Glutamatergic neuron (in vitro differentiated cells): ENCODE data around the gene CR1L. TPM values are rescaled to one million over a fixed set of nuclear protein-coding genes. Genes with fewer than 3 reads are reported as not detected.

Source experiments
- DNase-seq: peaks from one replicate; pipeline ENCODE4 v3.0.0; 2022
- H3K27ac Mint-ChIP-seq: one replicate; pipeline ENCODE4 v1.8.0; 2020; ENCODE audit warnings: mild to moderate bottlenecking, mixed read lengths, inconsistent platforms; ENCODE audit not compliant: unreplicated experiment
- H3K27me3 Mint-ChIP-seq: one replicate; pipeline ENCODE4 v1.8.0; 2020; ENCODE audit warnings: mild to moderate bottlenecking, moderate library complexity, mixed read lengths, inconsistent platforms; ENCODE audit not compliant: unreplicated experiment
- H3K36me3 Mint-ChIP-seq: one replicate; pipeline ENCODE4 v1.8.0; 2020; ENCODE audit warnings: mild to moderate bottlenecking, mixed read lengths, inconsistent platforms; ENCODE audit not compliant: unreplicated experiment
- H3K4me1 Mint-ChIP-seq: one replicate; pipeline ENCODE4 v1.8.0; 2020; ENCODE audit warnings: mild to moderate bottlenecking, low read depth, mixed read lengths, inconsistent platforms; ENCODE audit not compliant: unreplicated experiment
- H3K4me3 Mint-ChIP-seq: one replicate; pipeline ENCODE4 v1.8.0; 2020; ENCODE audit warnings: mild to moderate bottlenecking, mixed read lengths, inconsistent platforms; ENCODE audit not compliant: unreplicated experiment
- H3K9me3 Mint-ChIP-seq: one replicate; pipeline ENCODE4 v1.8.0; 2020; ENCODE audit warnings: mild to moderate bottlenecking, moderate library complexity, mixed read lengths, inconsistent platforms; ENCODE audit not compliant: unreplicated experiment
- total RNA-seq: library from RNA; stranded (reverse); fragmentation: NEBNext Ultra II Directional; extraction: Animal tissue kit (Norgen Biotek cat#: 25700); gene quantifications from one replicate; pipeline ENCODE4 v1.2.1, GENCODE V29; 2021; ENCODE audit not compliant: unreplicated experiment
- TF ChIP-seq, protein P1 (sequence below): fragments of 200-600 bp; sonication (generic); IDR thresholded peaks from one replicate; pipeline ENCODE4 v1.5.0; 2021; ENCODE audit not compliant: partially characterized antibody, unreplicated experiment

The CR1L gene
- total RNA-seq, 1 donor from 2014 or later, result not detected

DNA sequence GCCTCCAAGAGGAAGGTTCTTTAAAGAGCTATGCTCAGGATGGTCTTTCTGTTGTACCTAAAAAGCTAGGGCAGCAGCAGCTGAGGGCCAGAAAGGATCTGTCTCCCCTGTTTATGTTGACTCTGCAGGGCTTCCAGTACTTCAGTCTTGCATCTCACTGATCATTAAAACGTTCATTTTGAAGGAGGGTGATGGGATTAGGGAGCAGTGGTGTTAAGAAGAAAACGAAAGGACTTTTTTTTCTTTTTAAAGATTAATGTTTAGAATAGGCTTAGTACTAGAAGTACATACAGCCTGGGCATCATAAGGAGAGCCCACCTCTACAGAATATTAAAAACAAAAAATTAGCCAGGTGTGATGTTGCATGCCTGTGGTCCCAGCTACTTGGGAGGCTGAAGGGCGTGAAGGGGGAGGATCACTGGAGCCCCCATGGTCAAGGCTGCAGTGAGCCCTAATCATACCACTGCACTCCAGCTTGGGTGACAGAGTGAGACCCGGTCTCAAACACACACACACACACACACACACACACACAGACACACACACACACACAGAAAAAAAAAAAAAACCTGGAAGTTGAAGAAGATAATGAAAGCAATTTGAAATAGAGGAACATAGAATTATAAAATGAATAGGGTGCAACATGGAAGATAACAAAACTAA is 2.9 kb downstream of the CR1L start:
- Mint-ChIP-seq H3K9me3 (peaks cover 4% of the 10 kb centered on the region), H3K4me1 (peaks cover 6% of the 10 kb centered on the region), H3K36me3 (no peaks in the 10 kb centered on the region), H3K4me3 (no peak overlapping the region), H3K27me3 (peaks cover 3% of the 10 kb centered on the region), H3K27ac (no peak overlapping the region)
- DNase-seq, result no peak
- TF ChIP-seq, protein P1, sequence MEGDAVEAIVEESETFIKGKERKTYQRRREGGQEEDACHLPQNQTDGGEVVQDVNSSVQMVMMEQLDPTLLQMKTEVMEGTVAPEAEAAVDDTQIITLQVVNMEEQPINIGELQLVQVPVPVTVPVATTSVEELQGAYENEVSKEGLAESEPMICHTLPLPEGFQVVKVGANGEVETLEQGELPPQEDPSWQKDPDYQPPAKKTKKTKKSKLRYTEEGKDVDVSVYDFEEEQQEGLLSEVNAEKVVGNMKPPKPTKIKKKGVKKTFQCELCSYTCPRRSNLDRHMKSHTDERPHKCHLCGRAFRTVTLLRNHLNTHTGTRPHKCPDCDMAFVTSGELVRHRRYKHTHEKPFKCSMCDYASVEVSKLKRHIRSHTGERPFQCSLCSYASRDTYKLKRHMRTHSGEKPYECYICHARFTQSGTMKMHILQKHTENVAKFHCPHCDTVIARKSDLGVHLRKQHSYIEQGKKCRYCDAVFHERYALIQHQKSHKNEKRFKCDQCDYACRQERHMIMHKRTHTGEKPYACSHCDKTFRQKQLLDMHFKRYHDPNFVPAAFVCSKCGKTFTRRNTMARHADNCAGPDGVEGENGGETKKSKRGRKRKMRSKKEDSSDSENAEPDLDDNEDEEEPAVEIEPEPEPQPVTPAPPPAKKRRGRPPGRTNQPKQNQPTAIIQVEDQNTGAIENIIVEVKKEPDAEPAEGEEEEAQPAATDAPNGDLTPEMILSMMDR, result no peak

DNA sequence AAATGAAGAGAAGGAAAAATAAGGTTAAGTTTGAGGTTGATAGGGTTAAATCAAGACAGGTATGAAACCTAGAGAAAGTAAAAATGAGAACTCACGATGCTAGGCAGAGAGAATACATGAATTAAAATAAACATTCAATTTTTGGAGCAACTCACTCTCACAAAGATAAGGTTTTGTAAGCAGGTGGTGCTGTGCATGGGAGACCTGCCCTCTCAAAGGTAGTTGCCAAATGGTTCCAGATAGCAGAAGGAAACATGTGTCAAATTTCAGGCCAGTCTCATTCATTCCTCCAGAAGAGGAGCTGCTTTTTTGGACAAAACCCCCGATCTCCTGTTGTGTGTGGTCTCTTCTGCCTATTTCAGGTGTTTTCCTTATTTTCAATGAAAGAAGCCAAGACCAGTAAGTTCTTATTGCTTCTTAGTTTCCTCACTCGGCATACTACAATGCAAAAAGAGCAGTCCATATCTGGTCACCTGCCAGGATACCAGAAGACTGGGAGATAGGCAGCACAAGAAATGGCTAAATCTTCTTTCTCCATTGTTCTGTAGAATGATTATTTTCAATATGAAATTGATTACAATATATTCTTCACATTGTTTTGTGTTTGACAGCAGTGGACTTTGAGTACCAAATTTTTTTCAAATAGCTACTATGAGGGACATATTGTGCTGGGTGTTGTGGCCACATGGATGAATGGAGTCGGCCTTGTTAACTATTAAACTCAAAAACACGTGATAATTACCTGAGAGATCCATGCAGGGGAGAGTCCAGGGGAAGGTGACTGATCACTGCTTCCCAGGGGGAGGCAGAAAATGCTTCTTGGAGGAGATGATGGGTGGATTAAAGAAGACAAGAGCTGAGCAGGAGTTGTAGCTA is 3.6 kb downstream of the CR1L start:
- Mint-ChIP-seq H3K36me3 (no peaks in the 10 kb centered on the region), H3K27ac (no peak overlapping the region), H3K4me1 (peaks cover 6% of the 10 kb centered on the region), H3K27me3 (peaks cover 3% of the 10 kb centered on the region), H3K4me3 (no peak overlapping the region), H3K9me3 (peaks cover 4% of the 10 kb centered on the region)
- no peak for DNase-seq
- TF ChIP-seq, protein P1, result no peak

DNA sequence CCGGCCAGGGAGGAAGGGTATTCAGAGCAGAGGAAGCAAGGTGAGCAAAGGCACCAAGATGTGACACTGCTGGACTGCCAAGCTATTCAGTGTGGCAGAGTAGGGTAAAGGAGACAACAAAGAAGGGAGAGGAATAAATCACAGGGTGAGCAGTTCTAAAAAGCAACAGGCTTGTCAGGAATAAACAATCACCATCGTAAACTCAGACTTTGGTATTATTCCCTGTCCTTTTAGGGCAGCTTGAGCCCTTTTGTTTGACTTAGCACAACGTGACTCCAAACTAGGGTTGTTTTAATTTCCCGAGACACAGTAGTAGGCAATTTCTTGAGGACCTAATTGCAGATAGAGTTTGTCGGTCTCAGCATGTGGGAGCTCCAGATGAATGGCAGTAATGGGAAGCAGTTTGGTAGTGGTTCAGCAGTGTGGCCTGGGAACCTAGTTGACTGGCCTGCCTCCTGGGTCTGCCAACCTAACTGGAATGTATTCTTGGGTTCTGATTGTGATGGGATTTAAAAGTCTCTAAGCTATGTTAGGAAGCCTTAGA is 4.3 kb downstream of the CR1L start:
- H3K27ac Mint-ChIP-seq, result no peak overlapping the region
- H3K4me1 Mint-ChIP-seq, result peaks cover 6% of the 10 kb centered on the region

DNA sequence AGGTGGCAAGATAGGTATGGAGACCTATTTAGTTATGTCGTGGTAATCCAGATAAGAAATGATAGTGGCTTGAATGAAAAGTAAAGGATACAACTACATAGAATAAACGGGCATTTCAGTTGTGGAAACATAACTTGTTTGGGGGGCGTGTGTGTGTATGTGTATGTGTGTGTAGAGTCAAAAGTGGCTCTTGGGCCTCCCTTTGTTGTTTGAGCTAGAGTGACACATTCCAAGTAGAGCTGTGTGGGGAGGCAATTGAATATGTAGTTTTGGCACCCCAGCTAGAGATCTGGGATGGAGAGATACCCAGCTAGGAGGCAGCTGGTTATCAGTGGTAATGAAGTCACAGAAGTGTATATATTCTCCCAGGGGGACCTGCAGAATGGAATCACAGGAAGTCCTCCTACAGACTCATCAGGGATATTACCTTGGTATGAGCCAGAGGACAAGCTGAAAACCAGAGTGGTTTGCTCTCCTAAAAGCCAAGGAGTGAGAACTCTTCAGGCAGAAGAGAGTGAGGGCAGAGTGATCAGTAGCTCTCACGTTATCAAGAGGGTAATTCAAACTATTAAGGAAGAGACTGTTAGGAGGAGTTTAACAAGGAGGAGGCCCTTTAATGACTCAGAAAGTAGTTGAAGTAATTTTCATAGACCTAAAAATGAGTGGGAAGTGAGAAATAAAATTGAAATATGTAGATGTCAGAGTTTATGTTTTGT is 5.1 kb downstream of the CR1L start:
- H3K9me3 Mint-ChIP-seq, result peaks cover 4% of the 10 kb centered on the region
- TF ChIP-seq, protein P1, result no peak
- no peak overlapping the region for H3K27ac Mint-ChIP-seq
- peaks cover 3% of the 10 kb centered on the region for H3K27me3 Mint-ChIP-seq
- H3K4me3 Mint-ChIP-seq, result no peak overlapping the region
- no peak for DNase-seq
- H3K36me3 Mint-ChIP-seq, result no peaks in the 10 kb centered on the region
- H3K4me1 Mint-ChIP-seq, result peaks cover 4% of the 10 kb centered on the region

More for the DNA sequence above, 4.3 kb downstream of the CR1L start:
- H3K9me3 Mint-ChIP-seq, result peaks cover 4% of the 10 kb centered on the region
- TF ChIP-seq, protein P1, result no peak
- H3K4me3 Mint-ChIP-seq, result no peak overlapping the region
- H3K36me3 Mint-ChIP-seq, result no peaks in the 10 kb centered on the region
- DNase-seq, result no peak
- H3K27me3 Mint-ChIP-seq, result peaks cover 3% of the 10 kb centered on the region
